Activated effector memory CD4-positive, alpha-beta T cell treated with anti-CD3 and anti-CD28 coated beads, Interleukin-2, amount 50 U/mL, for 16 hours (primary cell): Measurements from ENCODE around the gene KCNQ2.

Experiments used
- DNase-seq: peaks from one replicate; pipeline ENCODE4 v3.0.0-alpha.2; 2020

The KCNQ2 gene

GRCh38 chr20:63431944-63432343 is 40.5 kb downstream of the KCNQ2 start:
- no peak for DNase-seq

- DNase-seq = no peak
Observed at GRCh38 chr20:63430891-63431290, 41.6 kb downstream of the KCNQ2 start.

- no peak for DNase-seq
Observed at GRCh38 chr20:63429992-63430391, 42.5 kb downstream of the KCNQ2 start.

- no peak for DNase-seq
Observed at GRCh38 chr20:63428906-63429575, 43.4 kb downstream of the KCNQ2 start.

- DNase-seq = no peak
Observed at GRCh38 chr20:63427724-63428330, 44.6 kb downstream of the KCNQ2 start.

- DNase-seq = no peak
Observed at GRCh38 chr20:63427206-63427605, 45.2 kb downstream of the KCNQ2 start.

GRCh38 chr20:63425846-63426485 is 46.5 kb downstream of the KCNQ2 start:
- DNase-seq = no peak

- DNase-seq = no peak
Observed at GRCh38 chr20:63424613-63425012, 47.8 kb downstream of the KCNQ2 start.

- no peak for DNase-seq
Observed at GRCh38 chr20:63423751-63424150, 48.7 kb downstream of the KCNQ2 start.

- DNase-seq = no peak
Observed at GRCh38 chr20:63422653-63423052, 49.8 kb downstream of the KCNQ2 start.

- no peak for DNase-seq
Observed at GRCh38 chr20:63421913-63422312, 50.5 kb downstream of the KCNQ2 start.

- no peak for DNase-seq
Observed at GRCh38 chr20:63421094-63421692, 51.3 kb downstream of the KCNQ2 start.

- no peak for DNase-seq
Observed at GRCh38 chr20:63420359-63421093, 51.9 kb downstream of the KCNQ2 start.

GRCh38 chr20:63419299-63419698 is 53.2 kb downstream of the KCNQ2 start:
- no peak for DNase-seq

GRCh38 chr20:63418617-63419016 is 53.8 kb downstream of the KCNQ2 start:
- DNase-seq = no peak

GRCh38 chr20:63417738-63418120 is 54.7 kb downstream of the KCNQ2 start:
- no peak for DNase-seq

GRCh38 chr20:63417097-63417737 is 55.2 kb downstream of the KCNQ2 start:
- DNase-seq = no peak

GRCh38 chr20:63416631-63417030 is 55.8 kb downstream of the KCNQ2 start:
- DNase-seq = no peak

- DNase-seq = no peak
Observed at GRCh38 chr20:63415647-63416391, 56.6 kb downstream of the KCNQ2 start.

GRCh38 chr20:63414720-63415430 is 57.6 kb downstream of the KCNQ2 start:
- no peak for DNase-seq

GRCh38 chr20:63413963-63414684 is 58.3 kb downstream of the KCNQ2 start:
- DNase-seq = no peak
